Natural killer cell (primary cell): Measurements from ENCODE around the gene SP110. TPM values are rescaled to one million over a fixed set of nuclear protein-coding genes. Genes with fewer than 3 reads are reported as not detected.

Experiments used
- ATAC-seq, 3 donors: fragments of 150-1000 bp in 2 of 3; fragments of 200-7000 bp in 1 of 3; cut with Tn5 transposase; 1 replicate in 1 of 3; 2 replicates in 2 of 3; pipeline ENCODE4 v1.10.0; 2021; ENCODE audit warnings: mild to moderate bottlenecking in 2 of 3, moderate library complexity in 2 of 3
- DNase-seq, 2 donors: peaks; one replicate each; pipeline versions ENCODE4 v3.0.0 to v3.0.0-alpha.2; 2013 to 2021; ENCODE audit warnings: mixed read lengths in 1 of 2
- H3K27ac ChIP-seq: one replicate; pipeline ENCODE4 v1.5.1; 2013; ENCODE audit warnings: mild to moderate bottlenecking, low read length
- H3K27me3 ChIP-seq: one replicate; pipeline ENCODE4 v1.6.1; 2013; ENCODE audit warnings: low read length; ENCODE audit not compliant: control insufficient read depth, insufficient read depth
- H3K36me3 ChIP-seq: one replicate; pipeline ENCODE4 v1.6.1; 2013; ENCODE audit warnings: low read length; ENCODE audit not compliant: control insufficient read depth, insufficient read depth
- H3K4me1 ChIP-seq: one replicate; pipeline ENCODE4 v1.6.1; 2013; ENCODE audit warnings: low read length; ENCODE audit not compliant: control insufficient read depth, insufficient read depth
- H3K4me3 ChIP-seq: one replicate; pipeline ENCODE4 v1.5.1; 2013; ENCODE audit warnings: low read length
- H3K9me3 ChIP-seq: one replicate; pipeline ENCODE4 v1.6.1; 2013; ENCODE audit warnings: low read length; ENCODE audit not compliant: control insufficient read depth, insufficient read depth
- H3K27ac Mint-ChIP-seq, 2 donors: one replicate each; pipeline ENCODE4 v1.8.0; 2022; ENCODE audit warnings: mild to moderate bottlenecking in 2 of 2, mixed read lengths in 2 of 2, moderate library complexity in 1 of 2
- H3K27me3 Mint-ChIP-seq, 2 donors: one replicate each; pipeline ENCODE4 v1.8.0; 2022; ENCODE audit warnings: low read depth in 2 of 2, mixed read lengths in 2 of 2
- H3K36me3 Mint-ChIP-seq: one replicate; pipeline ENCODE4 v1.8.0; 2022; ENCODE audit warnings: mixed read lengths
- H3K4me1 Mint-ChIP-seq, 2 donors: one replicate each; pipeline ENCODE4 v1.8.0; 2022; ENCODE audit warnings: mixed read lengths in 2 of 2
- H3K4me3 Mint-ChIP-seq: one replicate; pipeline ENCODE4 v1.8.0; 2022; ENCODE audit warnings: mild to moderate bottlenecking, moderate library complexity, mixed read lengths
- H3K9me3 Mint-ChIP-seq, 2 donors: one replicate each; pipeline ENCODE4 v1.8.0; 2022; ENCODE audit warnings: mixed read lengths in 2 of 2
- WGBS: methylation state at CpG from one replicate; pipeline ENCODE4 v1.1.7; 2013; ENCODE audit warnings: missing lambda C conversion rate; ENCODE audit not compliant: insufficient coverage; 5-methylcytosine and 5-hydroxymethylcytosine counted together
- intact Hi-C: fragments of 100-400 bp; cut with micrococcal nuclease; formaldehyde crosslinking; loops from one replicate; pipeline ENCODE4 v1.14.2; 2022
- total RNA-seq, 4 donors: library from RNA; stranded (reverse); fragments of 120-200 nt in 1 of 4; gene quantifications; one replicate each; pipeline versions ENCODE4 v1.2.3 to v1.2.4, GENCODE V29; 2013 to 2022
- TF ChIP-seq, protein P1 (sequence below): fragments of 200-600 bp; IDR thresholded peaks from one replicate; pipeline ENCODE4 v1.8.0; 2022; ENCODE audit warnings: antibody characterized with exemption

The SP110 gene
- total RNA-seq, 3 donors from 2014 or later (not counting 1 experiment from before 2014, with no cell fraction given), result 92.7 to 132 (median 97.9) TPM

GRCh38 chr2:230164139-230164538 lies 55.6 kb downstream of the SP110 start:
- Mint-ChIP-seq H3K9me3 (no peaks in the 10 kb centered on the region), H3K36me3 (peaks cover 12% of the 10 kb centered on the region), H3K27ac (no peak overlapping the region), H3K4me1 (peaks cover 13 to 22% of the 10 kb centered on the region in 2 donors), H3K4me3 (no peak overlapping the region), H3K27me3 (no peaks in the 10 kb centered on the region)
- peaks cover 6% of the 10 kb centered on the region for H3K4me1 ChIP-seq
- ATAC-seq, result no peak
- no peaks in the 10 kb centered on the region for H3K27me3 ChIP-seq
- 100% methylated on average over 1 of the region's 1 CpG for WGBS
- TF ChIP-seq, protein P1, sequence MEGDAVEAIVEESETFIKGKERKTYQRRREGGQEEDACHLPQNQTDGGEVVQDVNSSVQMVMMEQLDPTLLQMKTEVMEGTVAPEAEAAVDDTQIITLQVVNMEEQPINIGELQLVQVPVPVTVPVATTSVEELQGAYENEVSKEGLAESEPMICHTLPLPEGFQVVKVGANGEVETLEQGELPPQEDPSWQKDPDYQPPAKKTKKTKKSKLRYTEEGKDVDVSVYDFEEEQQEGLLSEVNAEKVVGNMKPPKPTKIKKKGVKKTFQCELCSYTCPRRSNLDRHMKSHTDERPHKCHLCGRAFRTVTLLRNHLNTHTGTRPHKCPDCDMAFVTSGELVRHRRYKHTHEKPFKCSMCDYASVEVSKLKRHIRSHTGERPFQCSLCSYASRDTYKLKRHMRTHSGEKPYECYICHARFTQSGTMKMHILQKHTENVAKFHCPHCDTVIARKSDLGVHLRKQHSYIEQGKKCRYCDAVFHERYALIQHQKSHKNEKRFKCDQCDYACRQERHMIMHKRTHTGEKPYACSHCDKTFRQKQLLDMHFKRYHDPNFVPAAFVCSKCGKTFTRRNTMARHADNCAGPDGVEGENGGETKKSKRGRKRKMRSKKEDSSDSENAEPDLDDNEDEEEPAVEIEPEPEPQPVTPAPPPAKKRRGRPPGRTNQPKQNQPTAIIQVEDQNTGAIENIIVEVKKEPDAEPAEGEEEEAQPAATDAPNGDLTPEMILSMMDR, result no peak
- peaks cover 32% of the 10 kb centered on the region for H3K36me3 ChIP-seq
- intact Hi-C loops, result loop anchor here (5.0 kb wide), 1 partner anchor 97 kb away; the partner anchor contains the start of gene SLC16A14
- H3K9me3 ChIP-seq, result no peaks in the 10 kb centered on the region
- no peak for DNase-seq
- no peak overlapping the region for H3K4me3 ChIP-seq
- no peak overlapping the region for H3K27ac ChIP-seq

DNA sequence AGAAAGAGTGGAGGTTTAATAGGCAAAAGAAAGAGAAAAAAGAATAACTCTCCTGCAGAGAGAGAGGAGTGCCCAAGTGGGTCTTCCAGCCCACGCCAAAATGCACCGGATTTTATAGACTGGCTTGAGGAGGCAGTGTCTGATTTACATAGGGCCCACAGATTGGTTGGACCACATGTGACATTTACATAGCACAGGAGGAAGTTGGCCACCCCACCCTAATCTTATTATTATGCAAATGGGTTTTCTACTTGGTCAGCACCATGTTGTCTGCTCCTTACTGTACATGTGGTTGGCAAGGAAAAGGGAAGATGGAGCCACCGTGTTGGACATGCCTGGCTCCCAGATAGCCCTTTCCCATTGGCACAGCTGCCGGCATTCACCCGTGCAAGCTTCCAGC lies 56.8 kb downstream of the SP110 start:
- DNase-seq (no peak), ATAC-seq (no peak)
- no peak overlapping the region for H3K4me3 ChIP-seq
- Mint-ChIP-seq H3K9me3 (no peaks in the 10 kb centered on the region), H3K27me3 (no peaks in the 10 kb centered on the region), H3K27ac (no peak overlapping the region), H3K4me1 (peaks cover 13 to 22% of the 10 kb centered on the region in 2 donors), H3K4me3 (no peak overlapping the region), H3K36me3 (peaks cover 12% of the 10 kb centered on the region)
- WGBS, result 97% methylated on average over 5 of the region's 5 CpGs
- no peaks in the 10 kb centered on the region for H3K9me3 ChIP-seq
- peaks cover 6% of the 10 kb centered on the region for H3K4me1 ChIP-seq
- no peaks in the 10 kb centered on the region for H3K27me3 ChIP-seq
- TF ChIP-seq, protein P1, result no peak
- peaks cover 23% of the 10 kb centered on the region for H3K36me3 ChIP-seq
- intact Hi-C loops, result loop anchor here (5.0 kb wide), 1 partner anchor 96 kb away; the partner anchor contains the start of gene SLC16A14
- H3K27ac ChIP-seq, result no peak overlapping the region

- Histone ChIP-seq H3K4me1 (peaks cover 6% of the 10 kb centered on the region), H3K27me3 (no peaks in the 10 kb centered on the region), H3K36me3 (peaks cover 10% of the 10 kb centered on the region), H3K9me3 (no peaks in the 10 kb centered on the region), H3K4me3 (no peak overlapping the region), H3K27ac (no peak overlapping the region)
- TF ChIP-seq, protein P1, result no peak
- WGBS, result 82% methylated on average over 6 of the region's 6 CpGs
- ATAC-seq (no peak), DNase-seq (no peak)
- no peaks in the 10 kb centered on the region for H3K27me3 Mint-ChIP-seq
- intact Hi-C loops, result loop anchor here (5.0 kb wide), 1 partner anchor 94 kb away; the partner anchor contains the start of gene SLC16A14
- H3K9me3 Mint-ChIP-seq, result no peaks in the 10 kb centered on the region
- peaks cover 12% of the 10 kb centered on the region for H3K36me3 Mint-ChIP-seq
- no peak overlapping the region for H3K27ac Mint-ChIP-seq
- H3K4me1 Mint-ChIP-seq, result peaks cover 13 to 22% of the 10 kb centered on the region in 2 donors
- H3K4me3 Mint-ChIP-seq, result no peak overlapping the region
These were observed 58.6 kb downstream of the SP110 start for GRCh38 chr2:230161184-230161583.
